WERI-Rb-1 (cell line): ENCODE results near the gene C22orf31.

ENCODE experiments used
- DNase-seq: peaks from one replicate; pipeline ENCODE4 v3.0.0-alpha.2; 2020
- H3K27ac ChIP-seq: fragments of 250-450 bp; sonication (Bioruptor Pico); 2 replicates; pipeline ENCODE4 v1.5.1; 2020; ENCODE audit warnings: mild to moderate bottlenecking, moderate library complexity
- H3K27me3 ChIP-seq: fragments of 250-450 bp; sonication (Bioruptor Pico); 2 replicates; pipeline ENCODE4 v1.5.1; 2021; ENCODE audit warnings: mild to moderate bottlenecking, low read depth, moderate library complexity; ENCODE audit not compliant: insufficient read depth, severe bottlenecking
- H3K36me3 ChIP-seq: fragments of 250-450 bp; sonication (Bioruptor Pico); 2 replicates; pipeline ENCODE4 v1.5.1; 2020; ENCODE audit warnings: mild to moderate bottlenecking, moderate library complexity
- H3K4me3 ChIP-seq: 2 replicates; pipeline ENCODE4 v1.5.1; 2011; ENCODE audit warnings: low read depth, mild to moderate bottlenecking, control low read depth, low read length
- H3K9me3 ChIP-seq: fragments of 250-450 bp; sonication (Bioruptor Pico); 2 replicates; pipeline ENCODE4 v1.5.1; 2021; ENCODE audit warnings: mild to moderate bottlenecking, moderate library complexity; ENCODE audit not compliant: severe bottlenecking
- CTCF ChIP-seq: IDR thresholded peaks from 2 replicates; pipeline ENCODE4 v1.5.1; 2011; ENCODE audit warnings: low read depth, mild to moderate bottlenecking, control low read depth, inconsistent platforms, low read length

The C22orf31 gene

GRCh38 chr22:29061773-29062172, at the start of gene C22orf31:
TSS of gene C22orf31 (minus strand) at chr22:29061831. CDS start at chr22:29061792, 39 bp downstream.
- no peak within 1 kb of the TSS for H3K4me3 ChIP-seq
- no peak for TF ChIP-seq CTCF
- no peak for DNase-seq
- no peaks in the 10 kb centered on the region for H3K9me3 ChIP-seq
- no peaks in the 10 kb centered on the region for H3K36me3 ChIP-seq
- H3K27ac ChIP-seq = no peak within 1 kb of the TSS
- no peaks in the 10 kb centered on the region for H3K27me3 ChIP-seq

GRCh38 chr22:29110946-29111345, 49.3 kb upstream of the C22orf31 start:
- Histone ChIP-seq H3K27ac (no peak overlapping the region), H3K27me3 (no peaks in the 10 kb centered on the region), H3K4me3 (no peak overlapping the region), H3K9me3 (no peaks in the 10 kb centered on the region), H3K36me3 (no peaks in the 10 kb centered on the region)
- no peak for DNase-seq
- no peak for TF ChIP-seq CTCF

GRCh38 chr22:29109822-29110221, 48.2 kb upstream of the C22orf31 start:
- no peak for TF ChIP-seq CTCF
- H3K27ac ChIP-seq = no peak overlapping the region
- no peak overlapping the region for H3K4me3 ChIP-seq
- H3K36me3 ChIP-seq = no peaks in the 10 kb centered on the region
- DNase-seq = no peak
- H3K27me3 ChIP-seq = no peaks in the 10 kb centered on the region
- no peaks in the 10 kb centered on the region for H3K9me3 ChIP-seq

DNA sequence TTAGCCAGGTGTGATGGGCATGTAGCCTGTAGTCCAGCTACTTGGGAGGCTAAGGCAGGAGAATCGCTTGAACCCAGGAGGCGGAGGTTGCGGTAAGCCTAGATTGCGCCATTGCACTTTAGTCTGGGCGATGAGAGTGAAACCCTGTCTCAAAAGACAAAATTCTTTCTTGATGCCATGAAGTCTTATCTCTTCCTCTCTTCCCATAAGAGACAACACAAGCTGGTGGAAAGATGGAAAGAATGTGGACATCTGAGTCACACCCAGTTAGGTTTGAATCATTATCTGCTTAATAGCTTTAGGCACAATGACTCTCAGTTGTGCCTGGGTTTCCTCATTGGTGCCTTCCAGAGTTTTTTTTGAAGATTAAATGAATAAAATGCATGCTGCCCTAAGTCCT, 46.5 kb upstream of the C22orf31 start:
- no peaks in the 10 kb centered on the region for H3K27me3 ChIP-seq
- no peaks in the 10 kb centered on the region for H3K36me3 ChIP-seq
- no peak for TF ChIP-seq CTCF
- no peak overlapping the region for H3K27ac ChIP-seq
- H3K9me3 ChIP-seq = no peaks in the 10 kb centered on the region
- H3K4me3 ChIP-seq = no peak overlapping the region
- no peak for DNase-seq

- Histone ChIP-seq H3K27ac (peak overlapping the region; percentile 65), H3K9me3 (no peaks in the 10 kb centered on the region), H3K36me3 (no peaks in the 10 kb centered on the region), H3K4me3 (no peak overlapping the region), H3K27me3 (no peaks in the 10 kb centered on the region)
- TF ChIP-seq CTCF = no peak
- DNase-seq = peak; percentile 63
These were observed 45.2 kb upstream of the C22orf31 start for GRCh38 chr22:29106839-29107238.

DNA sequence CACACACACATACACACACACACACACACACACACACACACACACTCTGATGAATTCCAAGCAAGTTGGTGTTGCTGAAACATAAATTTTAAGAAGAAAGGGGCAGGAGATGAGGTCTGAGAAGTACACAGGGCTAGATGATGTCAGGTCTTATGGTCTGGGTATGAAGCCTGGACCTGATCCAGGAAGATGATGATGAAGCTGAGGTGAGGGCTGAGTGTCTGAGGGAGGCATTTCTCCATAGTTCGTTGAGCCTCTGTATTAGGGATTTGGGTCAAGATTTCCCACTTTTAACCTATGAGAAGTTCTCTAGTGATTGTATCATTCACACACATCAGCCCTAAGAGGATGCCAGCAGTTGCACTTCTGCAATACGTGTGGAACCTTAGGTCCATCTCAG, 43.8 kb upstream of the C22orf31 start:
- no peak overlapping the region for H3K27ac ChIP-seq
- H3K27me3 ChIP-seq = no peaks in the 10 kb centered on the region
- no peak for DNase-seq
- no peak overlapping the region for H3K4me3 ChIP-seq
- H3K9me3 ChIP-seq = no peaks in the 10 kb centered on the region
- no peak for TF ChIP-seq CTCF
- H3K36me3 ChIP-seq = no peaks in the 10 kb centered on the region
